C1 segment of cervical spinal cord (tissue), 14 donors: ENCODE measurements around the gene FBXO28.

Source experiments
- DNase-seq, 14 donors: peaks; one replicate each; lab custom pipeline; 2025; lab: John Stamatoyannopoulos, UW

FBXO28 gene

GRCh38 chr1:224157316-224157715 is 43.4 kb downstream of the FBXO28 start:
- DNase-seq: no peak

GRCh38 chr1:224159541-224159940 is 45.6 kb downstream of the FBXO28 start:
- DNase-seq: no peak

GRCh38 chr1:224160171-224160682 is 46.3 kb downstream of the FBXO28 start:
- DNase-seq: no peak

- DNase-seq: no peak
These were observed 48.9 kb downstream of the FBXO28 start for GRCh38 chr1:224162768-224163167.

GRCh38 chr1:224163311-224163710 is 49.4 kb downstream of the FBXO28 start:
- no peak for DNase-seq

GRCh38 chr1:224168859-224169380 is 55.0 kb downstream of the FBXO28 start:
- DNase-seq: peak in 2 of 14 donors; percentile 15 to 21

GRCh38 chr1:224169718-224170270 is 55.9 kb downstream of the FBXO28 start:
- no peak for DNase-seq

- DNase-seq: no peak
These were observed 56.4 kb downstream of the FBXO28 start for GRCh38 chr1:224170343-224170742.

- no peak for DNase-seq
These were observed 57.0 kb downstream of the FBXO28 start for GRCh38 chr1:224170748-224171478.

GRCh38 chr1:224172229-224172628 is 58.3 kb downstream of the FBXO28 start:
- no peak for DNase-seq

GRCh38 chr1:224173523-224173922 is 59.6 kb downstream of the FBXO28 start:
- no peak for DNase-seq

- peak in 3 of 14 donors; percentile 10 to 21 (median 16) for DNase-seq
These were observed 61.7 kb downstream of the FBXO28 start for GRCh38 chr1:224175617-224176016.

GRCh38 chr1:224177356-224177999 is 63.6 kb downstream of the FBXO28 start:
- DNase-seq: no peak

GRCh38 chr1:224178894-224179293 is 65.0 kb downstream of the FBXO28 start:
- no peak for DNase-seq

- no peak for DNase-seq
These were observed 67.0 kb downstream of the FBXO28 start for GRCh38 chr1:224180783-224181452.

GRCh38 chr1:224181453-224181810 is 67.5 kb downstream of the FBXO28 start:
- DNase-seq: no peak

- DNase-seq: peak in 1 of 14 donors; percentile 51
These were observed 68.3 kb downstream of the FBXO28 start for GRCh38 chr1:224182057-224182865.

- DNase-seq: peak; percentile 24 to 89 (median 75)
These were observed 69.1 kb downstream of the FBXO28 start, which contains the start of gene DEGS1 for GRCh38 chr1:224182866-224183590. DEGS1 (plus strand) TSS chr1:224183240; CDS start chr1:224183337, 97 bp downstream.

- DNase-seq: peak in 12 of 14 donors; percentile 39 to 85 (median 67)
These were observed 69.8 kb downstream of the FBXO28 start for GRCh38 chr1:224183591-224184312.
